Smooth muscle cell (in vitro differentiated cells): ENCODE measurements around the gene RHBDL1. TPM values are rescaled to one million over a fixed set of nuclear protein-coding genes. Genes with fewer than 3 reads are reported as not detected.

Experiments
- DNase-seq: peaks from one replicate; lab custom pipeline; 2025; ENCODE audit not compliant: unreplicated experiment; lab: John Stamatoyannopoulos, UW
- H2AFZ ChIP-seq: fragments of 200-600 bp; sonication (generic); 2 replicates; pipeline ENCODE4 v1.6.0; 2016; ENCODE audit warnings: antibody characterized with exemption, low read depth, mild to moderate bottlenecking
- H3F3A ChIP-seq: fragments of 200-600 bp; sonication (generic); 2 replicates; pipeline ENCODE4 v1.6.0; 2017; ENCODE audit warnings: antibody characterized with exemption, low read depth
- H3K27ac ChIP-seq: fragments of 200-600 bp; sonication (generic); 2 replicates; pipeline ENCODE4 v1.5.1; 2016; ENCODE audit warnings: low read depth, mild to moderate bottlenecking
- H3K27me3 ChIP-seq: fragments of 200-600 bp; sonication (generic); 2 replicates; pipeline ENCODE4 v1.6.1; 2016; ENCODE audit warnings: low read depth, mild to moderate bottlenecking
- H3K36me3 ChIP-seq: fragments of 200-600 bp; sonication (generic); 2 replicates; pipeline ENCODE4 v1.5.1; 2016; ENCODE audit warnings: low read depth
- H3K4me1 ChIP-seq: fragments of 200-600 bp; sonication (generic); 2 replicates; pipeline ENCODE4 v1.5.1; 2016; ENCODE audit warnings: low read depth
- H3K4me2 ChIP-seq: fragments of 200-600 bp; sonication (generic); 2 replicates; pipeline ENCODE4 v1.6.0; 2016; ENCODE audit warnings: mild to moderate bottlenecking
- H3K4me3 ChIP-seq: fragments of 200-600 bp; sonication (generic); 2 replicates; pipeline ENCODE4 v1.5.1; 2016; ENCODE audit warnings: mild to moderate bottlenecking
- H3K79me2 ChIP-seq: fragments of 200-600 bp; sonication (generic); 2 replicates; pipeline ENCODE4 v1.6.0; 2016; ENCODE audit warnings: low read depth, mild to moderate bottlenecking
- H3K9ac ChIP-seq: fragments of 200-600 bp; sonication (generic); 2 replicates; pipeline ENCODE4 v1.6.0; 2016; ENCODE audit warnings: low read depth
- H3K9me3 ChIP-seq: fragments of 200-600 bp; sonication (generic); replicated peaks from 2 replicates; pipeline ENCODE4 v1.5.1; 2016; ENCODE audit warnings: low read depth
- H4K20me1 ChIP-seq: fragments of 200-600 bp; sonication (generic); 2 replicates; pipeline ENCODE4 v1.6.0; 2016; ENCODE audit warnings: low read depth
- WGBS: methylation state at CpG from one replicate; pipeline ENCODE4 v1.1.7; 2016; ENCODE audit warnings: low lambda C conversion rate; 5-methylcytosine and 5-hydroxymethylcytosine counted together
- polyA plus RNA-seq: library from polyadenylated mRNA; unstranded; fragments of >200 nt; fragmentation: Nextera tagmentation; extraction: Ambion mirVana; gene quantifications from 2 replicates; pipeline ENCODE4 v1.2.1, GENCODE V29; 2016
- total RNA-seq: library from RNA; depleted of rRNA; stranded (reverse); fragments of >200 nt; gene quantifications from 2 replicates; pipeline ENCODE4 v1.2.3, GENCODE V29; 2014
- TF ChIP-seq, protein P1 (sequence below): fragments of 200-600 bp; sonication (generic); IDR thresholded peaks from 2 replicates; pipeline ENCODE4 v1.5.1; 2017; ENCODE audit warnings: borderline replicate concordance, mild to moderate bottlenecking, antibody characterized with exemption; ENCODE audit not compliant: insufficient read depth, poor library complexity, severe bottlenecking

RHBDL1 gene
- total and polyA plus RNA-seq, 2 experiments from 2014 or later = 2.7 to 3.7 TPM

DNA sequence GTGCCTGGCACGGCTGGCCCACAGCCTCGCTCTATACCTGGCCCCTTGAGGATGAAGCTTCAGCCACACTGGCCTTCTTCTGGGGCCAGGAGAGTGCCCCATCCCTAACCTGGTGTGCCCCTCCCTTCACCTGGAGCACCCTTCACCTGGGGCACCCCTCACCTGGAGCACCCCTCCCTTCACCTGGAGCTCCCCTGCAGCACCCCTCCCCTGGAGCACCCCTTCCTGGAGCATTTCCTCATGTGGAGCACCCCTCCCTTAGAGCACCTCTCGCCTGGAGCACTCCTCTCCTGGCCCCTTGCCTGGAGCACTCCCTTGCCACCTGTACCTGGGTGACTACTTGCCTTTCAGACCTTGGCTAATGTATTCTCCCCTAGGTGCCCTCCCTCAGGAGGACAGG, 32.5 kb downstream of the RHBDL1 start:
- no peak overlapping the region for H3K27ac ChIP-seq
- WGBS = 61% methylated on average over 3 of the region's 3 CpGs

DNA sequence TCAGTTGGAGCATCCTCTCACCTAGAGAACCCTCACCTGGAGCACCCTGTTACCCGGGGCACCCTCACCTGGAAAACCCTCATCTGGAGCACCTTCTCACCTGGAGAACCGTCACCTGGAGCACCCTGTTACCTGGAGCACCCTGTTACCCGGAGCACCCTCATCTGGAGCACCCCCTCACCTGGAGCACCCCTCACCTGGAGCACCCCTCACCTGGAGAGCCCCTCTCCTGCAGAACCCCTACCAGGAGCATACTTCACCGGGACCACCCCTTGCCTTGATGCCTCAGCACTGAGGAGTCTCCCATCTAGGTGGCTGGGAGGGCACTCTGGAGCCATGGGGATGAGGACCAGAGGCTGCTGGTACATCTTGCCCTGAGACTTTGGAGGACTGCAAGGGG, 33.5 kb downstream of the RHBDL1 start:
- no peak for DNase-seq
- TF ChIP-seq, protein P1, sequence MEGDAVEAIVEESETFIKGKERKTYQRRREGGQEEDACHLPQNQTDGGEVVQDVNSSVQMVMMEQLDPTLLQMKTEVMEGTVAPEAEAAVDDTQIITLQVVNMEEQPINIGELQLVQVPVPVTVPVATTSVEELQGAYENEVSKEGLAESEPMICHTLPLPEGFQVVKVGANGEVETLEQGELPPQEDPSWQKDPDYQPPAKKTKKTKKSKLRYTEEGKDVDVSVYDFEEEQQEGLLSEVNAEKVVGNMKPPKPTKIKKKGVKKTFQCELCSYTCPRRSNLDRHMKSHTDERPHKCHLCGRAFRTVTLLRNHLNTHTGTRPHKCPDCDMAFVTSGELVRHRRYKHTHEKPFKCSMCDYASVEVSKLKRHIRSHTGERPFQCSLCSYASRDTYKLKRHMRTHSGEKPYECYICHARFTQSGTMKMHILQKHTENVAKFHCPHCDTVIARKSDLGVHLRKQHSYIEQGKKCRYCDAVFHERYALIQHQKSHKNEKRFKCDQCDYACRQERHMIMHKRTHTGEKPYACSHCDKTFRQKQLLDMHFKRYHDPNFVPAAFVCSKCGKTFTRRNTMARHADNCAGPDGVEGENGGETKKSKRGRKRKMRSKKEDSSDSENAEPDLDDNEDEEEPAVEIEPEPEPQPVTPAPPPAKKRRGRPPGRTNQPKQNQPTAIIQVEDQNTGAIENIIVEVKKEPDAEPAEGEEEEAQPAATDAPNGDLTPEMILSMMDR = no peak
- Histone ChIP-seq H3K4me2 (no peak overlapping the region), H3K4me3 (no peak overlapping the region), H3K9ac (no peak overlapping the region), H2AFZ (no peak overlapping the region), H4K20me1 (no peaks in the 10 kb centered on the region), H3F3A (no peaks in the 10 kb centered on the region), H3K9me3 (no peaks in the 10 kb centered on the region), H3K79me2 (no peaks in the 10 kb centered on the region), H3K27me3 (peaks cover 49% of the 10 kb centered on the region), H3K27ac (no peak overlapping the region), H3K36me3 (no peaks in the 10 kb centered on the region), H3K4me1 (peaks cover 4% of the 10 kb centered on the region)
- WGBS = 59% methylated on average over 4 of the region's 4 CpGs

More for the DNA sequence above, 32.5 kb downstream of the RHBDL1 start:
- H3K36me3 ChIP-seq = no peaks in the 10 kb centered on the region
- TF ChIP-seq, protein P1 = no peak
- no peak overlapping the region for H3K4me2 ChIP-seq
- no peaks in the 10 kb centered on the region for H3F3A ChIP-seq
- H3K4me3 ChIP-seq = no peak overlapping the region
- no peak for DNase-seq
- H3K9ac ChIP-seq = no peak overlapping the region
- no peak overlapping the region for H2AFZ ChIP-seq
- H3K27me3 ChIP-seq = peaks cover 59% of the 10 kb centered on the region
- no peaks in the 10 kb centered on the region for H4K20me1 ChIP-seq
- no peaks in the 10 kb centered on the region for H3K79me2 ChIP-seq
- H3K9me3 ChIP-seq = no peaks in the 10 kb centered on the region
- H3K4me1 ChIP-seq = peaks cover 4% of the 10 kb centered on the region

DNA sequence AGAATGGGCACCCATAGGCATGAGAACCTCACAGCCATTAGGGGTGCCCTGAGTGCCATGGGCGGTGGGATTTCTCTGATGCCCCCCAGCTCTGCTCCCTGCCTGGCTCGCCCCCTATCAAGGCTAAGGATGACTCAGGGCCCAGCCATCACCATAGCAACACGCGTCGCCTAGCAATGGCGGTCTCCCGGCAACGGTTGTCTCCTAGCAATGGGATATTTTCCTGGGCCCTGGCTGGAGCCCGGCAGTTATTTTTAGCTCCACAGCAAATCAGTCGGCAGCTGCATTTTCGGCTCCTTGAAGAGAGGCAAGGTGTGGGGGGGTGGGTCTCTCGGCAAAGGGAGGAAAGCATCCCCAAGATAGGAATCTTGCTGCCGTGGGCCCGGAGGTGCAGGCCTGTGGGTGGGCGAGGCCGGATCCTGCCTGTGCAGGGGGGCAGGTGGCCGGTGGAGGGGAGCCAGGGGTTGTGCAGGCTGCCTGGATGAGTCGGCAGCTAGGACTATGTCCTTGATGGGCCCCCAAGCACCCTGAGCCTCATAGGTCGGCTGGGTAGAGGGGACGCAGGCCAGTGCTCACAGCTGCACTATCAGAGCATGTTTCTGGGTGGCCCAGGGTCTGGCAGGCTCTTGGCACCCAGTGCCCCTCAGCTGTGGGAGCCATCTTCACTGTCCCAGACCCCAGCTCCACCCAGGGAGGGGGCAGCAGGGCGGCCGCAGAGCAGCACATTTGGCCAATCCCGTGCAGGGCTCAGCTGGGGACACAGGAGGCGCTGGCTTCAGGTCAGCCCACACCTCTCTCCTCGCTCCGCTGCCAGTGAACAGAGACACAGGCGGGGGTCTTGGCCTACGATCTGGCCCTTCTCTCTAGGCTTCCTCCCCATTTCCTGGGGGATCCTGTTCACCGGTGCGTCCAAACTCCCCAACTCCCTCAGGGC, 34.4 kb downstream of the RHBDL1 start:
- WGBS = 60% methylated on average over 29 of the region's 30 CpGs
- peaks cover 8% of the 10 kb centered on the region for H3K4me1 ChIP-seq
- H3F3A ChIP-seq = no peaks in the 10 kb centered on the region
- H3K27ac ChIP-seq = no peak overlapping the region
- no peaks in the 10 kb centered on the region for H3K36me3 ChIP-seq
- no peaks in the 10 kb centered on the region for H4K20me1 ChIP-seq
- peak; percentile 16 for DNase-seq
- no peak overlapping the region for H2AFZ ChIP-seq
- no peak overlapping the region for H3K4me3 ChIP-seq
- no peaks in the 10 kb centered on the region for H3K9me3 ChIP-seq
- TF ChIP-seq, protein P1 = no peak
- H3K4me2 ChIP-seq = no peak overlapping the region
- peaks cover 41% of the 10 kb centered on the region for H3K27me3 ChIP-seq
- H3K9ac ChIP-seq = no peak overlapping the region
- H3K79me2 ChIP-seq = no peaks in the 10 kb centered on the region
